NCI-H524 (cell line): Measurements from ENCODE around the gene HOXC9.

Experiments used
- DNase-seq, 2 experiments: peaks; one replicate each; lab custom pipeline; 2025; lab: John Stamatoyannopoulos, UW

HOXC9 gene

GRCh38 chr12:53963434-53964314 is 36.3 kb upstream of the HOXC9 start:
- DNase-seq: no peak

GRCh38 chr12:53964315-53964713 is 35.6 kb upstream of the HOXC9 start:
- no peak for DNase-seq

- peak; percentile 24 to 26 for DNase-seq
Observed at GRCh38 chr12:53965281-53966084, 34.5 kb upstream of the HOXC9 start.

GRCh38 chr12:53966085-53966384 is 33.9 kb upstream of the HOXC9 start:
- no peak for DNase-seq

GRCh38 chr12:53966385-53967133 is 33.4 kb upstream of the HOXC9 start:
- DNase-seq: no peak

GRCh38 chr12:53967421-53967925 is 32.5 kb upstream of the HOXC9 start:
- peak; percentile 38 to 67 for DNase-seq

- DNase-seq: no peak
Observed at GRCh38 chr12:53968214-53969127, 31.5 kb upstream of the HOXC9 start.

GRCh38 chr12:53969588-53970259 is 30.2 kb upstream of the HOXC9 start:
- DNase-seq: no peak

GRCh38 chr12:53970451-53970850 is 29.5 kb upstream of the HOXC9 start:
- DNase-seq: no peak

- DNase-seq: no peak
Observed at GRCh38 chr12:53971129-53971528, 28.8 kb upstream of the HOXC9 start.

- DNase-seq: no peak
Observed at GRCh38 chr12:53971686-53972085, 28.3 kb upstream of the HOXC9 start.

GRCh38 chr12:53972152-53972702 is 27.7 kb upstream of the HOXC9 start:
- no peak for DNase-seq

GRCh38 chr12:53972722-53973235 is 27.2 kb upstream of the HOXC9 start, which contains the start of gene HOXC11:
Gene HOXC11 (plus strand): TSS chr12:53973126. CDS start chr12:53973242, 116 bp downstream.
- no peak for DNase-seq

GRCh38 chr12:53973236-53974042 is 26.5 kb upstream of the HOXC9 start:
- no peak for DNase-seq

GRCh38 chr12:53974084-53975063 is 25.6 kb upstream of the HOXC9 start, which contains the start of gene HOTAIR:
Gene HOTAIR (minus strand): TSS chr12:53974954.
- DNase-seq: peak in 1 of 2 experiments; percentile 32

- no peak for DNase-seq
Observed at GRCh38 chr12:53975064-53975471, 24.9 kb upstream of the HOXC9 start.

- DNase-seq: no peak
Observed at GRCh38 chr12:53975479-53976152, 24.3 kb upstream of the HOXC9 start.
